ENCODE results near the gene LMF1.

Gene LMF1

GRCh38 chr16:894841-895240 lies 75.9 kb downstream of the LMF1 start:
- DNase-seq (ENCODE audit: low read depth): no peak
- no peak overlapping the region for H3K4me3 ChIP-seq (ENCODE audit: low read depth, low read length)
- TF ChIP-seq MAX (IDR thresholded peaks at IDR 0.05; ENCODE audit: low read depth, low read length) (no peak), CTCF (IDR thresholded peaks at IDR 0.05; ENCODE audit: low read depth, low read length) (no peak)

- DNase-seq (ENCODE audit: low read depth): no peak
- H3K4me3 ChIP-seq (ENCODE audit: low read depth, low read length): no peak overlapping the region
- no peak for TF ChIP-seq POLR2A (IDR thresholded peaks at IDR 0.05; ENCODE audit: extremely low read depth, insufficient read length)
- TF ChIP-seq MYC (IDR thresholded peaks at IDR 0.05; ENCODE audit: low read depth, low read length): no peak
- no peak for TF ChIP-seq CTCF (IDR thresholded peaks at IDR 0.05; ENCODE audit: low read depth, low read length)
- TF ChIP-seq MAX (IDR thresholded peaks at IDR 0.05; ENCODE audit: low read depth, low read length): no peak
Observed at GRCh38 chr16:894136-894535, 76.6 kb downstream of the LMF1 start.

GRCh38 chr16:893360-893759 lies 77.4 kb downstream of the LMF1 start:
- TF ChIP-seq POLR2A (IDR thresholded peaks at IDR 0.05; ENCODE audit: extremely low read depth, insufficient read length): no peak
- TF ChIP-seq MAX (IDR thresholded peaks at IDR 0.05; ENCODE audit: low read depth, low read length): no peak
- no peak for TF ChIP-seq CTCF (IDR thresholded peaks at IDR 0.05; ENCODE audit: low read depth, low read length)
- no peak for TF ChIP-seq MYC (IDR thresholded peaks at IDR 0.05; ENCODE audit: low read depth, low read length)
- no peak overlapping the region for H3K4me3 ChIP-seq (ENCODE audit: low read depth, low read length)
- DNase-seq (ENCODE audit: low read depth): peak; percentile 18

DNA sequence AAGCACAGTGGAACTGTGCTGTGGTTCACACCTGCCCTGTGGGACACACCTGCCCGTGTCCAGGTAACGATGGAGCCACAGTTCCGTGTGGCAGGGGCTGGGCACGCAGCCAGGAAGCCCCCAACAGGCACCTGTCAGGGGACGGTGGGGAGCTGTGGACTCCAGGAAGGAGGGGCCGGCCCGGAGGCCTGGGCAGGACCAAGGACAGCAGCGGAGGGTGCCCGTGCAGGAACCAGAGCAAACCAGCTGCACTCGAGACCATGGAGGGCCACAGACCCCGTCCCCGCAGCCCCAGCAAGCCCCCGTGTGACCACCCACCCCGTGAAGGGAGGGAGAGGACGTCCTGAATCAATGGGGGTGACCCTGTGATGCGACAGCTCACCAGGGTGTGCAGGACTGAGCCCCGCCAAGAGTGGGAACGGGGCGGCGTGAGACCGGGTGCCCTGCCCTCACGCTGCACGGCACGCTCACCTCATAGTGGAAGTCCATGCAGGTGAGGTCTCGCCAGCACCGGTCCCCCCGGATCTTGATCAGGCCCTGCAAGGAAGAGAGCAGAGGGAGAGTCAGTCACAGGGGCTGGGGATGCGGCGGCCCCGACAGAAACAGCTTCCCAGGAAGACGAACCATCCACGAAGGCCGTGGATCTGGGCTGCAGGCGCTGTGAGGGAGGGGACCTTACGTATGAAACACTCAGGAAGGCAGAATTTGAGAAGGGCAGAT lies 78.1 kb downstream of the LMF1 start:
- TF ChIP-seq MYC (IDR thresholded peaks at IDR 0.05; ENCODE audit: low read depth, low read length) (no peak), MAX (IDR thresholded peaks at IDR 0.05; ENCODE audit: low read depth, low read length) (no peak), CTCF (IDR thresholded peaks at IDR 0.05; ENCODE audit: low read depth, low read length) (no peak), POLR2A (IDR thresholded peaks at IDR 0.05; ENCODE audit: extremely low read depth, insufficient read length) (no peak)
- no peak for DNase-seq (ENCODE audit: low read depth)
- no peak overlapping the region for H3K4me3 ChIP-seq (ENCODE audit: low read depth, low read length)

DNA sequence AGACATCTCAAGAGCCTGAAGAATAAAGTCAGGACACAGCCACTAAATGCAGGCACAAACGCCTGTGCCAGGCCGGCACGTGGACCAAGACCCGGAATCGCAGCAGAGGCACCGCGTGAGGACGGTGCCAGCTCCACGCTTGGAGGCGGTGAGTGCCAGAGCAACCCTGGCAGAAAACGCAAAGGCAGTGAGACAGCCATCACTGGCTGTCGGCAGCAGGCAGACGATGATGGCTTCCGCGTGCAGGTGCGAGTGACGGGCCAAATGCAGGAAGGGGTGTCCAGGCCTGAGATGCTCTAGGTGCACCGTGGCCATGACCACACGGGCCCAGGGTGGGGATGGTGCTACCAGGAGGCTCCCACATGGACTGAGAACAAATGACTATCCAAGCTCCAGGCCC lies 78.8 kb downstream of the LMF1 start:
- H3K4me3 ChIP-seq (ENCODE audit: low read depth, low read length): no peak overlapping the region
- no peak for DNase-seq (ENCODE audit: low read depth)

More for the DNA sequence above, 78.8 kb downstream of the LMF1 start:
- TF ChIP-seq MAX (IDR thresholded peaks at IDR 0.05; ENCODE audit: low read depth, low read length): no peak
- TF ChIP-seq POLR2A (IDR thresholded peaks at IDR 0.05; ENCODE audit: extremely low read depth, insufficient read length): no peak
- TF ChIP-seq MYC (IDR thresholded peaks at IDR 0.05; ENCODE audit: low read depth, low read length): no peak
- TF ChIP-seq CTCF (IDR thresholded peaks at IDR 0.05; ENCODE audit: low read depth, low read length): no peak
